NCI-H128 (cell line): ENCODE measurements around the gene ITM2B.
"Not testable (repeated sequence)": the region's sequence is repeated elsewhere in the genome, so short reads cannot be mapped to it uniquely, and the experiment has no call there.

Source experiments
- DNase-seq: peaks from one replicate; lab custom pipeline; 2025; ENCODE audit not compliant: unreplicated experiment; lab: John Stamatoyannopoulos, UW

ITM2B gene

DNA sequence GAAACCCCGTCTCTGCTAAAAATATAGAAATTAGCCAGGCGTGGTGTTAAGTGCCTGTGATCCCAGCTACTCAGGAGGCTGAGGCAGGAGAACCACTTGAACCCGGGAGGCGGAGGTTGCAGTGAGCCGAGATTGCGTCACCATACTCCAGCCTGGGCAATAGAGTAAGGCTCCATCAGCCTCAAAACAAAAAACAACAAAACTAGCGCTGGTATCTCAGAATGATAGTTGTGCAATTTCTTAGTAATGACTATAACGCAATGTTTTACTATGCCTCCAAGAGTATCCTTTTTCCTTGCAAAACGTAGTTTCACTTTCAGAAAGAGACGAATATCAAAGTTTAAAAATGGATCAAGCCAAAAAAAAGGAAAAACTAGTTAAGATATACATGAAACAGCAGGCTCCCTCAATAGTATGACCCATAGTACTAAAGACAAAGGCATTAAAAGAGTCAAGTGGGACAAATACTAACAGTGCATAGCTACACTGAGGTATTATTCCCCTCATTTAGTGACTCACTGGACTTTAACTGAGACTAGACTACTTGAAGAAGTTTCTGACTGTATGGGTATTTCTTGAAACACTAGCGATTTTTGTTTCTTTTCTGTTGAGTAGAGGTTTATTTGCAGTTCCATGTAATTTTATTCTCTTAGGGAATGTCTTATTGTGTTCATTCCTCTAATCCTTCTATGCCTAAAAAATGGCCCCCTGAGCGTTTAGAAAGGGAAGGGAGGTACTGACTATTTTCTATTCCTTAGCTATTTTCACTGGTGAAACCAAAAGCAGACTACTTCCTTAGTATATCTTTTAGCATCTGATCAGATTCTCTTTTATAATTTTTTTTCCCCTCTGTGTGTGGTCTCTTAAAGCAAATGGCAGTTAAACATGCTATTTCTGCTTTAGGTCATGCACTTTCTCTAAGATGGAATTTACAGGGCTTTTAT, 10.4 kb upstream of the ITM2B start:
- no peak for DNase-seq

DNA sequence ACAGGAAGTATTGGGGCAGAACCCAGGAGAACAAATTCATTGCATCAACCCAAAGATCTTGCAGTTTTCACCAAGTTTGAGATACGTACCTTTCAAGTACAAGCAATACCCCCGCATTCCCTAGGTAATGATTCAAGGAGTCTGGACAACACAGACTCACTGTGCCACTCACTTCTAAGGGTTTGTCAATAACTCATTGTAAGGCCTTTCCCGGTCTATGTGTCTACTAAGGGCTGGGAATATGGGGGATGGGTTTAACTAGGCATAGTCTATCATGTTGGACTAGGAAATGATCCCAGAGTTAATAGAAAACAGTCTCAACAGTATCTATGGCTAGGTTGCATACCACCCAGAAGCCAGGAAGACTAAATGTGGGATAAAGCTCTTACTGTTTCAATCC, 8.3 kb upstream of the ITM2B start:
- DNase-seq, result no peak

DNA sequence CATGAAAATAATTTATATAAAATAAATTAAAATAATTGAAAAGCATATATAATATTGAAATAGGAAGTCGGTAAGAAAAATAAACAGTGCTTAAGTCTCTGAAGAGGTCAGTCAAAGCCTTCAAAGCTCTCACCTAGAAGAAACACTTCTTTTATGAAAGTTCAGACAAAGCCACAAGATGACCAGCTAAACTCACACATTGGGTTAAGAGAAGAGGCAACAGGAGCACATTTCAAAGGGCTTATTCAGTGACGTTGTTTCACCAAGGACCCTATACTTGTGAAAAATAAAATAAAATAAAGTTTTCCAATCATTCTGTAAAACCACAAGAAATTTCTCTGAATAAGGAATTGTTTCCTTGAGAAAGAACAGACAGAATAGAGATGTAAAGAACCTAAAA, 2.5 kb upstream of the ITM2B start:
- DNase-seq, result no peak

DNA sequence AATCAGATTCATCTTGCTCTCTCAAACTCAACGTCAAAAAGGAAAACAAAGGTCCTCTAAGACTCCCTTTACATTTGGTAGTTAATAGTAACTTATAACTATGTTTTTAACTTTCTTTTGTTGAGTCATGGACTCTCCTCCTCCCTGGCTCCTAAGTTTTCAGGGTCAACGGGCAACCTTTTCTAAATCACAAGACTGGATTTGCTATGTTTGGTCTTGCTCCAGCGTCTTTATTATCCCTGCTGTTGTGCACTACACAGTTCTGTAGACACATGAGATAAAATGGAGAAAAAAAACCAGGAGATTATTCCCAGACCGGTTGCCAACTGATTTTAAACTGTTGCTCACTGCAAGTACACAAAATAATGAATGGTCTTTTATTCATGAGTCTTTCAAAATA, 1.9 kb upstream of the ITM2B start:
- DNase-seq, result no peak

DNA sequence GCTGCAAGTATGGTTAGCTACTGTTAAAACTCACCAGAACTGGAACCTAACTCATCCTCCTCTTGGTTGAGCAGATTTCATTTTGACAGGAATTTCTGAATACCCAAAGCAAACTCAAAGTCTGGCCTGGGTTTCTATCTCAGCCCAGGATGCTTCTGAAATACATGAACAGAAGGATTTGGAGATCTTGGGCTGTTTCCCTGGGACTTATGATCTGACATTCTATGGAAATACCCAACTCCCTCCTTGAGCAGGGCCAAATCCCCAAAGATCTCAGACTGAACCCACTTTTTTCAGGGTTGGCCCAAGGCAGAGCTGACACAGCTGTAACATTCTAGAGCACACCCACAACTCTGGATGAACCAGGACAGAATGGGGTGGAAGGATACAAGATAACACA, 1.1 kb upstream of the ITM2B start:
- no peak for DNase-seq

GRCh38 chr13:48232420-48233045, 473 bp upstream of the ITM2B start:
- DNase-seq, result no peak

DNA sequence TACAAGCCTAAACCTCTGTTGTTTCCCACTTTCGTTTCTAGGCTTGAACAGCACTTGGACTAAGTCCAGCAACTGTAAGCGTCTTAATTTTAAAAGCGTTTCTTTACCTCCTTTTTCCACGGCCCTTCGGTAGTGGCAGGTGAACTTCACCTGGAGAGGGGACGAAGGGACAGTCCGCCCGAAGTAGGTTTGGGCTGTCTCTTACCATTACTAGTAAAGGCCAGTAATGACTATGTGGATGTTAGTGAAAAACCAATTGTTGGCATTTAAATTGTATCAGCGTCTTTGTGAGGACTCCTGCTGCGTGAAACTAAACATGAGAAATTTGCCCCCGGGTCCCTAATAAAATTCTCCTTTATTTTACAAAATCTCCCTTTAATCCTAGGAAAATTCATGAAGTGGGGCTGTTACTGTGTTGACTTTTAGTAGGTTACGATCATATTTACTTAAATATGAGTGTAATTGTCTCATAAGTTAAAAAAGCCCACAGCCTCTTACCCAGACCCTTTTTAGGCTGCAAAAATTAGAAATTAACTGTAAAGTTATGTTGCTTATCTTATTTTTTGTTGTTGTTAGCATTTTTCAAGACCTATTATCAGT, 983 bp downstream of the ITM2B start:
- DNase-seq, result no peak

DNA sequence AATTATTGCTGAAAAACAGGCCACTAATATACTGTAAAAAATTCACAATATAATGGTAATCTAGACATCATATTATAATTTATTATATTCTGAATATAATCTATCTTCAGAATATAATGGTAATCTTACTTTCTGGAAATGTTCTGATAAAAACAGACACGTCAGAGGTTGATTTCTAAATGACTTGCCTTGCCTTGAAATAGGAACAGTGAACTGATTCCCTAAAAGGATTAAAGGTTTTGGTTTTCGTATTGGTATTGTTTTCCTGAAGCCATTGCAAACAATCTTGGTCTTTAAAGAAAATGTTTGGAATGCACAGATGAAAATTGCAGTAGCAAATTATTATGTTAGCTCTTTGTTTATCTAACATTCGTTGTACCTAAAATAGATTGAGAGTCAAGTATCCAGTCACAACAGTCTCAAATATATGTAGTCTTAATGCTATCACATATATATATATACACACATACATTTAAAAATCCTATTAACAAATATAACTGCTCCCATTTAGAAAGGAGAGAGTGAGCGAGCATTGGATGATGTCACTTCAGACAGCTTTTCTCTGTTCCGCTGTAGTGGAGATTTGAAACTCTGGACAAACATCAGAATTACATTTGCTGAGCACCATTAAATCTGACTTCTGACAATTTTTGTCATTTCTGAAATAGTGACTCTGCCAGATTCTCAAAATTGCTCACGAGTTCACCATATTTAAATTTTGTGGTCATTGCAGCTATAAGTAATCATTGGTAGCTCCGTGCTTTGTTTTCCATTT, 1.7 kb downstream of the ITM2B start:
- no peak for DNase-seq

GRCh38 chr13:48235341-48236135, 2.5 kb downstream of the ITM2B start:
- no peak for DNase-seq

DNA sequence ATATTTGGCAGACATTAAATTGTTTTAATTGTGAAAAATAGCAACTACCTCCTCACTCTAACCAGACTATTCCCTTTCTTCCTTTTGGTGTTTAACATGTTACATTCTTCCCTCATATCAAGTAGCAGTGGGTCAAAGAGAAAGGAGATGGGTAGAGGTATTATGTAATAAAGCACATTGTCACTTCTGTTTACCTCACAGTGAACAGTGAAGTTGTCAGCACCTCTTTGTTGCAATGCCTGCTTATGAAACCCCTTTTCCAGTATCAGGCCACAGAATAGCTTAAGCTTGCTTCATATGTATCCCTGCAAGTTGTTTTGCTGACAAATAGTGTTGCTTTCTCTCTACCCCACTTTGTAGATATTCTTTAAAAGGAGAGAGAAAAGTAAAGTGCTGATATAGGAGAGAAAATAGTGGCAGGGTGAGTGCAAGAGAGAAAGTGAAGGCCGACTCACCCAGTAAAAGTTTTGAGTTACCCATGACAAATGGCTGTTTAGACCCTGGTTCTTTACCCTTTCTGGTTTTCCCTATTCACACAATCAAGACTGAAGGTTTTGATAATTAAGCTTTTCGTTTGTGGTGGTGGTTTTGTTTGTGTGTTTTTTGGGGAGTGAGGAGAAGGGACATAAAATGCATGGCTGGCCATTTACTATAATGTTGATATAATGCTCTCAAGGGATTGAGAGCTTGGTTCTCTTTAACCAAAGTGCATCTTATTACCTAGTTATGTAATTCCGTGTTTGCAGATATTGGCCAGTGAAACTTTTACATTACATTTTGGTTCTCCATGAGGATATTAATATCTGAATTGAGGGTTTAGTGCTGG, 3.7 kb downstream of the ITM2B start:
- DNase-seq, result no peak

DNA sequence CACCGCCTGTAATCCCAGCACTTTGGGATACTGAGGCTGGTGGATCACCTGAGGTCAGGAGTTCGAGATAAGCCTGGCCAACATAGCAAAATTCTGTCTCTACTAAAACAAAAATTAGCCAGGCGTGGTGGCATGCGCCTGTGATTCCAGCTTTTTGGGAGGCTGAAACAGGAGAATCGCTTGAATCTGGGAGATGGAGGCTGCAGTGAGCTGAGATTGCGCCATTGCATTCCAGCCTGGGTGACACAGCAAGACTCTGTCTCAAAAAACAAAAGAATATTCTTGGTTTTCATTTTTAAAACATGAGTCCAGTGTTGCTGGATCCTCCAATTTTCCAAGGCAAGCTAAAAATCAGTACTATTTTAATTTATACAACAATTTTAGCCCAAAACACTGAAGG, 6.4 kb downstream of the ITM2B start:
- not testable (repeated sequence) for DNase-seq

DNA sequence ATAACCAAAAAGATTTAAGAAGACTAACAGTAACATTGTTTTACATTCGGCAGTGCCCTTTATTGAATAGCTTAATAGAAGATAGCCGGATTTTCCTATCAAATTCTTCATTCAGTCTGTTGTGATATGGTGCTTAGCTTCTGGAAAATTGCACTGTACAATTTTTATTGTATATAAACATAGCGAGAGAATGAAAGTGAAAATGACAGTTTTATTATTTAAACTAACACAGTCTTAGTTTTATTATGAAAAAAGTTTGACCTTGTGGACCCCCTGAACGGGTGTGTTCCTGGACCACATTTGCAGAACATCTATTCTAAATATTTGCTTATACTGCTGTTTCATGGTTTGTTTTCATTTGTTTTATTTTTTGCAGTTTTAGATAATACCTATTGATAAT, 8.6 kb downstream of the ITM2B start:
- DNase-seq, result no peak

GRCh38 chr13:48242677-48243076, 9.7 kb downstream of the ITM2B start:
- no peak for DNase-seq

GRCh38 chr13:48244159-48244558, 11.2 kb downstream of the ITM2B start:
- no peak for DNase-seq

DNA sequence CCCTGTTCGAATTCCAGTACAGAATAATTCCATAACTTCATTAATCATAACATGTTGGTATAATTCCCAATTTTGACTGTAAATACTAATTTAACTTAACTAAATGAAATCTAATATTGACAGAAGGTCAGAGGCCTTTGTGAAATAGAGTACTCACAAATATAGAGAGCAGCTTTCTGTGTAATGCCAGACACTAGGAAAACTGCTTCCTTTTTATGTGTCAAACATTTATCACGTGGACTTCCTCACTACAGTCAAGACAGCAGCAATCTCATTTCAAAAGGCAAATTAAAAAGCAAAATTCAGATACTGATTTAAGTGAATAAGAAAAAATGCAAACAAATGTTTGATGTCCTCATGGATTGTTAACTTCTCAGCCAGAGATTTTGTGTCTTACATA, 13.1 kb downstream of the ITM2B start:
- no peak for DNase-seq

- DNase-seq, result no peak
These were observed 16.0 kb downstream of the ITM2B start for GRCh38 chr13:48249018-48249417.

- no peak for DNase-seq
These were observed 18.6 kb downstream of the ITM2B start for GRCh38 chr13:48251611-48252081.

DNA sequence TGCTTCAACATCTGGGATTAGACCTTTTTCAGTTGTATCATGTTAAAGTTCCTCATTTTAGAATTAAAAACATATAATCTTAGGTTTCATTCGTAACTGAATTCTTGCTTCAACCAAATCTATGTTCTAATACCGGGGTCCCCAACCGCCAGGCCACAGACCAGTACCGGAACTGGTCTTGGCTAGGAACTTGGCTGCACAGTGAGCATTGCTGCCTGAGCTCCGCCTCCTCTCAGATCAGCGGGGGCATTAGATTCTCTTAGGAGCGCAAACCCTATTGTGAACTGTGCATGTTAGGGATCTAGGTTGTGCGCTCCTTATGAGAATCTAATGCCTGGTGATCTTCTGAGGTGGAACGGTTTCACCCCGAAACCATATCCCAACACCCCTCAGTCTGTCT, 19.2 kb downstream of the ITM2B start:
- no peak for DNase-seq

GRCh38 chr13:48253849-48254248, 20.8 kb downstream of the ITM2B start:
- DNase-seq, result no peak

DNA sequence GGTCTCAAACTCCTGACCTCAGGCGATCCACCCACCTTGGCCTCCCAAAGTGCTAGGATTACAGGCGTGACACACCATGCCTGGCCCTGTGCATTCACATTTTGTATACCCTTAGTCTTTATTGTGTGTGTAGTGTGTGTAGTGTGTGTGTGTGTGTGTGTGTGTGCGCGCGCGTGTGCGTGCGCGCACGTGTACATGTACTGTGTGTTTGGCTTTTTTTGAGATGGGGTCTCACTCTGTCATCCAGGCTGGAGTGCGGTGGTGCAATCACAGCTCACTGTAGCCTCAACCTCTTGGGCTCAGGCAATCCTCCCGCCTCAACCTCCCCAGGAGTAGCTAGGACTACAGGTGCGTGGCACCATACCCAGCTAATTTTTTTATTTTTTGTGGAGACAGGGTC, 22.1 kb downstream of the ITM2B start:
- DNase-seq, result no peak
